GM21515 (cell line): ENCODE data around the gene MCTP1.
"Not testable (repeated sequence)": the region's sequence is repeated elsewhere in the genome, so short reads cannot be mapped to it uniquely, and the experiment has no call there.

ENCODE experiments used
- ATAC-seq: cut with Tn5 transposase; IDR thresholded peaks from one replicate; pipeline ENCODE4 v1.9.1; 2021; ENCODE audit not compliant: unreplicated experiment

MCTP1 gene

GRCh38 chr5:94976853-94977252, 308.0 kb downstream of the MCTP1 start:
- no peak for ATAC-seq

GRCh38 chr5:94972268-94972667, 312.6 kb downstream of the MCTP1 start:
- no peak for ATAC-seq

- ATAC-seq, result peak; percentile 49
These were observed 315.7 kb downstream of the MCTP1 start for GRCh38 chr5:94969174-94969573.

- ATAC-seq, result peak; percentile 67
These were observed 316.3 kb downstream of the MCTP1 start for GRCh38 chr5:94968507-94969095.

- ATAC-seq, result no peak
These were observed 317.4 kb downstream of the MCTP1 start for GRCh38 chr5:94967525-94967924.

GRCh38 chr5:94959279-94959678, 325.6 kb downstream of the MCTP1 start:
- ATAC-seq, result not testable (repeated sequence)

- no peak for ATAC-seq
These were observed 339.2 kb downstream of the MCTP1 start for GRCh38 chr5:94945656-94946055.

GRCh38 chr5:94944160-94944559, 340.7 kb downstream of the MCTP1 start:
- no peak for ATAC-seq

- no peak for ATAC-seq
These were observed 343.7 kb downstream of the MCTP1 start for GRCh38 chr5:94941122-94941755.

- ATAC-seq, result no peak
These were observed 352.6 kb downstream of the MCTP1 start for GRCh38 chr5:94932259-94932658.

- no peak for ATAC-seq
These were observed 356.0 kb downstream of the MCTP1 start for GRCh38 chr5:94928891-94929290.

GRCh38 chr5:94920570-94920969, 364.3 kb downstream of the MCTP1 start:
- ATAC-seq, result no peak

GRCh38 chr5:94916619-94917018, 368.3 kb downstream of the MCTP1 start:
- ATAC-seq, result no peak

- ATAC-seq, result no peak
These were observed 373.6 kb downstream of the MCTP1 start for GRCh38 chr5:94911276-94911675.

- no peak for ATAC-seq
These were observed 374.2 kb downstream of the MCTP1 start for GRCh38 chr5:94910721-94911120.

GRCh38 chr5:94908889-94909480, 375.9 kb downstream of the MCTP1 start:
- ATAC-seq, result no peak

- ATAC-seq, result no peak
These were observed 378.1 kb downstream of the MCTP1 start for GRCh38 chr5:94906750-94907149.

- no peak for ATAC-seq
These were observed 381.2 kb downstream of the MCTP1 start for GRCh38 chr5:94903726-94904125.

- peak; percentile 80 for ATAC-seq
These were observed 383.5 kb downstream of the MCTP1 start for GRCh38 chr5:94901191-94901979.

GRCh38 chr5:94900006-94900505, 384.8 kb downstream of the MCTP1 start:
- no peak for ATAC-seq

- no peak for ATAC-seq
These were observed 391.3 kb downstream of the MCTP1 start for GRCh38 chr5:94893412-94894135.
